AG04450 (cell line): ENCODE results near the gene SAP30BP. TPM values are rescaled to one million over a fixed set of nuclear protein-coding genes. Genes with fewer than 3 reads are reported as not detected.

Experiments used
- CTCF ChIA-PET: fragments of 300-600, 350-600 bp; formaldehyde crosslinking; extraction: SDS; loops from one replicate; lab custom pipeline; 2022; ENCODE audit warnings: antibody characterized with exemption, inconsistent platforms; lab: Charles Lee
- POLR2A ChIA-PET: fragments of 350-600 bp; formaldehyde crosslinking; extraction: SDS; loops from one replicate; lab custom pipeline; 2021; ENCODE audit warnings: antibody characterized with exemption, inconsistent platforms; lab: Yijun Ruan, JAX
- DNase-seq: peaks from one replicate; pipeline ENCODE4 v3.0.0-alpha.2; 2011; ENCODE audit warnings: low read depth, low spot score
- H3K27ac ChIP-seq: one replicate; pipeline ENCODE4 v1.5.1; 2012; ENCODE audit warnings: low read depth, low read length, control low read depth
- H3K27me3 ChIP-seq: one replicate; pipeline ENCODE4 v1.6.0; 2012; ENCODE audit warnings: low read length; ENCODE audit not compliant: control insufficient read depth, insufficient read depth
- H3K4me3 ChIP-seq: 2 replicates; pipeline ENCODE4 v1.5.1; 2011; ENCODE audit warnings: mild to moderate bottlenecking, low read depth, low read length, control low read depth
- H3K9me3 ChIP-seq: 2 replicates; pipeline ENCODE4 v1.5.1; 2012; ENCODE audit warnings: low read length; ENCODE audit not compliant: control insufficient read depth, insufficient read depth
- CTCF ChIP-seq: IDR thresholded peaks from 2 replicates; pipeline ENCODE4 v1.5.1; 2011; ENCODE audit warnings: low read depth, low read length, control low read depth, inconsistent platforms
- polyA plus RNA-seq: library from polyadenylated mRNA; depleted of rRNA; stranded (reverse); fragments of >200 nt; gene quantifications from 2 replicates; pipeline ENCODE4 v1.2.3, GENCODE V29; 2011

SAP30BP gene
- polyA plus RNA-seq, 1 experiment: 75.4 TPM

DNA sequence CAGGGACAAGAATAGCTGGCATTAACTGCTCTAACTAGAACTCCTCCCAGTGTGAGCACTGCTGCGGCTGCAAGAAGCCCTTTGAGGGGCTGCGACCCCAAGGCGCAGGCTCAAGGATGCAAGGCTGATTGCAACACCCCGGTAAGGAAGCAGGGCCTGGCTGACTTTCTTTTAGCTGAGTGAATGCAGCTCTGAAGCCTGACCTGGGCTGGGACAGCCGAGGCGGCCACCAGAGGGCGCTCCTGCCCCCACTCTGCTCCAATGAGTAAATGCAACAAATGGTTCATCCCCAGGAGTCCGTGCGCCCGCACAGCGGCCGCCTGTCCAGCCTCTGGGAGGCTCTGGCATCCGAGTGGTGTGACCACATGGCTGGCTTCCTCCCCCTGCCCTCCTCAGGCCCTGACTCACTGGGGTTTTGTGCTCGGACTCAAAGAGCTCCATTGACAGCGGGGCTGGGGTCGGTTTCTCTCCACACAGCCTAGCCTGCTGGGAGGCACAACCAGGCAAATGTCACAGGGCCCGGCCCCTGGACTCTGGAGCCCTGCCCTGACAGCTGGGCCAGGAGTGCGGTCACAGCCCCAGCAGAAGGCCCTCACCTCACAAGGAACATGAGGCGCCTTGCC, 34.2 kb upstream of the SAP30BP start, which contains the start of gene SMIM5:
Gene SMIM5 (plus strand): TSS at position 572 of the 623 bp plus-strand sequence. CDS start 6,768 bp downstream, outside the sequence.
- no peaks in the 10 kb centered on the region for H3K27me3 ChIP-seq
- H3K27ac ChIP-seq: peak within 1 kb of the TSS; percentile 70
- ChIA-PET POLR2A (interaction anchor here (0.6 to 1.3 kb wide), 4 partner anchors 23 to 117 kb away, joined by 3 to 13 read pairs (median 5); partner anchors contain the start of genes RECQL5 and SAP30BP), CTCF (interaction anchor here (0.5 to 11.0 kb wide), 58 partner anchors 9 to 337 kb away, joined by 3 to 309 read pairs (median 5); partner anchors contain the start of genes RECQL5, SAP30BP and TSEN54)
- H3K4me3 ChIP-seq: no peak within 1 kb of the TSS
- H3K9me3 ChIP-seq: no peaks in the 10 kb centered on the region; the same call in 1 of the 2 replicates
- peak; percentile 62 for DNase-seq
- TF ChIP-seq CTCF: peak; percentile 93

DNA sequence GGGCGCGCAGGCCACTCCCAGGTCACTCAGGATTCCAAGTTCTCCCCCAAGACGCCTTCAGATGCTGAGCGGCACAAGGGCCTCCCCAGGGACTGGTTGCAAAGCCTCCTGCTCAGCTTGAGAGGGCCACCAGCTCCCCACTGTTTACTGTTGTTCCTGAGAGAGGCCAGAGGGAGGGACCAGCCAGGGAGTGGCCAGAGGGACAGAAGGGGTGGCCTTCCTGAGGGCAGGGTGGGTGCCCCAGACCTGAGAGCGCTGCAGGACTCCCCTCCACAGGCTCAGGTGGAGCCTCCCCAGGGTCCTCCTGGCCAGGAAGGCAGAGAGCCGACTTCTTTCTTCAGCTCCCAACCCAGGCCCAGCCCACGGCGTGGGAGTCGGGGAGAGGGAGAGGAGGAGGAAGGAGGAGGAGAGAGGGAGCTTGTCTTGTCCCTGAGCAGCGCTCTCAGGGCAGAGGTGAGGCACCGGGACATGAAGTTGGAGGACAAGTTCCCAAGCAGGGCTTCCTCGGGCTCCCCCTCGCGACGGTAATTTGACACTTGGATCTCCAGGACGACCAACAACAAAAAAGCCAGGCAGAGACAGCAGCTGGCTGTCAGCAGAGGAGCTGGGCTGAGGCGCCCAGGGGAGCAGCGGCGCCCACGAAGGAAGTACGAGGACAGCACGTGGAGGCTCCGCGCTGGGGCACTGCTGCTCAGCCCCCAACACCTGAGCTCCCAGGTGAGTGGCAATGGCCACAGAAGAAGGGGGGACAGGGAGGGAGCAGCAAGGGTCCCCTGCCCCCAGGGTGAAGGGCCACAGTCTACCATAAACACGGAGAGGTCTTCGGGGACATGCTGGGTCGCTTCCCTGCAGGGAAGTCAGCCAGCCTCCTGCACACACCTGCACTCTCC, 33.4 kb upstream of the SAP30BP start:
- H3K9me3 ChIP-seq: no peaks in the 10 kb centered on the region; the same call in 1 of the 2 replicates
- peak; percentile 77 for TF ChIP-seq CTCF
- POLR2A ChIA-PET: interaction anchor here (0.8 to 1.4 kb wide), 5 partner anchors 33 to 146 kb away, joined by 3 to 13 read pairs (median 5); partner anchors contain the start of genes RECQL5 and SAP30BP
- peak overlapping the region; percentile 70 for H3K27ac ChIP-seq
- CTCF ChIA-PET: interaction anchor here (0.6 to 11.0 kb wide), 63 partner anchors 9 to 338 kb away, joined by 3 to 309 read pairs (median 5); partner anchors contain the start of genes RECQL5, SAP30BP and TSEN54
- no peak overlapping the region for H3K4me3 ChIP-seq
- no peaks in the 10 kb centered on the region for H3K27me3 ChIP-seq
- DNase-seq: peak; percentile 66

DNA sequence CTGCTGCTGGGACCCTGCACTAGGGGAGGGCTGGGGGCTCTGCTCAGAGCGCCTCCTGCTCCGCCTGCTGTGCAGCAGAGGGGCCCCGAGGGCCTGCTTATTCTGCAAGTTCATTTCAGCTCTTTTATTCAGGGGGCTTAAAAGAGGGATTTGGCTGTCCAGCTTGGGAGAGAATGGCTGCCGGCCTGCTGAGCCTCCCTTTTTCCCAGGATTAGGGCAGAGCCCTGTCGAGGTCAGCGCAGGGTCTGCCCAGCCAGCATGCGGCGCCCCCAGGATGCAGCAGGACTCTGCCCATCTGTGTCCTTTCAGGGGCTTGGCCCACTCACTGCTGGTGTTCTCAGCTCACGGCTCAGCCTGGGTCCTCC, 32.8 kb upstream of the SAP30BP start:
- Histone ChIP-seq H3K27me3 (no peaks in the 10 kb centered on the region), H3K27ac (no peak overlapping the region), H3K4me3 (no peak overlapping the region), H3K9me3 (no peaks in the 10 kb centered on the region; the same call in 1 of the 2 replicates)
- no peak for TF ChIP-seq CTCF
- POLR2A ChIA-PET: interaction anchor here (0.8 to 1.4 kb wide), 3 partner anchors 116 to 146 kb away, joined by 3 to 5 read pairs (median 3); no protein-coding TSS in a partner anchor
- DNase-seq: no peak
- CTCF ChIA-PET: interaction anchor here (0.6 to 11.0 kb wide), 31 partner anchors 10 to 208 kb away, joined by 3 to 309 read pairs (median 11); partner anchors contain the start of genes RECQL5 and SAP30BP

GRCh38 chr17:75634754-75635609, 32.2 kb upstream of the SAP30BP start:
- DNase-seq: no peak
- ChIA-PET CTCF (interaction anchor here (0.7 to 11.0 kb wide), 7 partner anchors 14 to 113 kb away, joined by 3 to 309 read pairs (median 30); a partner anchor contains a TSS), POLR2A (interaction anchor here (1.4 kb wide), 1 partner anchor 119 kb away, joined by 3 read pairs; no protein-coding TSS in a partner anchor)
- H3K27me3 ChIP-seq: no peaks in the 10 kb centered on the region
- H3K27ac ChIP-seq: no peak overlapping the region
- no peaks in the 10 kb centered on the region; the same call in 1 of the 2 replicates for H3K9me3 ChIP-seq
- no peak for TF ChIP-seq CTCF
- H3K4me3 ChIP-seq: no peak overlapping the region
